GM21447 (cell line): ENCODE results near the gene LAMTOR3.

Source experiments
- ATAC-seq: cut with Tn5 transposase; IDR thresholded peaks from one replicate; pipeline ENCODE4 v1.9.1; 2021; ENCODE audit not compliant: unreplicated experiment

Gene LAMTOR3

GRCh38 chr4:99894161-99894997 is at the start of gene LAMTOR3:
Gene LAMTOR3 (minus strand): TSS chr4:99894427. CDS start chr4:99893963, 464 bp downstream.
- ATAC-seq = peak; percentile 99

GRCh38 chr4:99938243-99938753 is 44.1 kb upstream of the LAMTOR3 start:
- ATAC-seq = no peak

GRCh38 chr4:99934891-99935290 is 40.7 kb upstream of the LAMTOR3 start:
- no peak for ATAC-seq

GRCh38 chr4:99927566-99927965 is 33.3 kb upstream of the LAMTOR3 start:
- ATAC-seq = no peak

- ATAC-seq = no peak
These were observed 26.9 kb upstream of the LAMTOR3 start for GRCh38 chr4:99921174-99921573.

GRCh38 chr4:99918656-99919055 is 24.4 kb upstream of the LAMTOR3 start:
- ATAC-seq = no peak

- no peak for ATAC-seq
These were observed 23.3 kb upstream of the LAMTOR3 start for GRCh38 chr4:99917575-99917974.

GRCh38 chr4:99915449-99915848 is 21.2 kb upstream of the LAMTOR3 start:
- no peak for ATAC-seq

GRCh38 chr4:99894998-99895397 is 771 bp upstream of the LAMTOR3 start:
- ATAC-seq = no peak

- no peak for ATAC-seq
These were observed 427 bp downstream of the LAMTOR3 start for GRCh38 chr4:99893839-99894160.

- no peak for ATAC-seq
These were observed 1.2 kb downstream of the LAMTOR3 start for GRCh38 chr4:99893029-99893428.

- ATAC-seq = no peak
These were observed 2.9 kb downstream of the LAMTOR3 start for GRCh38 chr4:99891351-99891750.

- no peak for ATAC-seq
These were observed 6.4 kb downstream of the LAMTOR3 start for GRCh38 chr4:99887837-99888236.

GRCh38 chr4:99886146-99886545 is 8.1 kb downstream of the LAMTOR3 start:
- ATAC-seq = no peak

- no peak for ATAC-seq
These were observed 8.5 kb downstream of the LAMTOR3 start for GRCh38 chr4:99885687-99886086.

- no peak for ATAC-seq
These were observed 9.1 kb downstream of the LAMTOR3 start for GRCh38 chr4:99885063-99885664.

GRCh38 chr4:99879458-99879857 is 14.8 kb downstream of the LAMTOR3 start:
- ATAC-seq = no peak

GRCh38 chr4:99878604-99879003 is 15.6 kb downstream of the LAMTOR3 start:
- ATAC-seq = no peak

- no peak for ATAC-seq
These were observed 17.3 kb downstream of the LAMTOR3 start for GRCh38 chr4:99876946-99877345.

GRCh38 chr4:99875071-99875470 is 19.2 kb downstream of the LAMTOR3 start:
- no peak for ATAC-seq

- ATAC-seq = no peak
These were observed 21.7 kb downstream of the LAMTOR3 start for GRCh38 chr4:99872570-99872969.

- ATAC-seq = no peak
These were observed 26.1 kb downstream of the LAMTOR3 start for GRCh38 chr4:99868126-99868596.
